Right cardiac atrium (tissue), 5 donors: ENCODE data around the gene VARS2. TPM values are rescaled to one million over a fixed set of nuclear protein-coding genes. Genes with fewer than 3 reads are reported as not detected.
A peak's percentile ranks its signal among the peaks of the same experiment; 100 is the strongest.
"Not testable (repeated sequence)": the region's sequence is repeated elsewhere in the genome, so short reads cannot be mapped to it uniquely, and the experiment has no call there.

Experiments
- ATAC-seq, 2 donors: fragments of 200-7000 bp; cut with Tn5 transposase; one replicate each; pipeline versions ENCODE4 v1.8.0 to v1.9.1; 2020; ENCODE audit warnings: moderate library complexity in 2 of 2, mild to moderate bottlenecking in 1 of 2
- DNase-seq, 3 donors: peaks; one replicate each; pipeline ENCODE4 v3.0.0-alpha.2; 2020
- H3K27ac ChIP-seq: one replicate; pipeline ENCODE4 v1.5.1; 2013; ENCODE audit warnings: mild to moderate bottlenecking, low read length, control low read depth, moderate library complexity
- H3K27me3 ChIP-seq: one replicate; pipeline ENCODE4 v1.6.1; 2013; ENCODE audit not compliant: control insufficient read depth, insufficient read depth
- H3K4me1 ChIP-seq: one replicate; pipeline ENCODE4 v1.6.1; 2013; ENCODE audit warnings: low read length; ENCODE audit not compliant: control insufficient read depth, insufficient read depth
- H3K4me3 ChIP-seq: one replicate; pipeline ENCODE4 v1.5.1; 2013; ENCODE audit warnings: low read length, control low read depth
- H3K9me3 ChIP-seq: one replicate; pipeline ENCODE4 v1.6.1; 2013; ENCODE audit warnings: low read length; ENCODE audit not compliant: control insufficient read depth
- WGBS: extraction: QIAGEN DNeasy Blood & Tissue Kit; methylation state at CpG from one replicate; pipeline ENCODE4 v1.1.7; 2013; 5-methylcytosine and 5-hydroxymethylcytosine counted together
- intact Hi-C, 4 donors: fragments of 100-400 bp; cut with DNase I; formaldehyde crosslinking; loops; one replicate each; pipeline versions ENCODE4 v1.11.0 to v1.14.0; 2022 to 2023
- polyA plus RNA-seq: library from polyadenylated mRNA; stranded (reverse); fragments of 200-250 nt; gene quantifications from one replicate; pipeline ENCODE4 v1.2.3, GENCODE V29; 2013
- total RNA-seq, 4 donors: library from RNA; stranded (reverse); fragmentation: NEBNext Ultra II Directional; extraction: Animal tissue kit (Norgen Biotek cat#: 25700); gene quantifications; one replicate each; pipeline ENCODE4 v1.2.1, GENCODE V29; 2021
- donor health status: healthy with polysubstance abuse.
- donor health status: DM: no; HTN: yes; CAD: no.
- donor health status: DM: no; HTN: no; CAD: no.
- donor health status: DM: no; HTN: yes; CAD: no; lungs with severe emphysema.
- donor health status: DM: yes; HTN: yes; CAD: no.

The VARS2 gene
- total and polyA plus RNA-seq, 5 donors: 14.2 to 20.8 (median 15.1) TPM

DNA sequence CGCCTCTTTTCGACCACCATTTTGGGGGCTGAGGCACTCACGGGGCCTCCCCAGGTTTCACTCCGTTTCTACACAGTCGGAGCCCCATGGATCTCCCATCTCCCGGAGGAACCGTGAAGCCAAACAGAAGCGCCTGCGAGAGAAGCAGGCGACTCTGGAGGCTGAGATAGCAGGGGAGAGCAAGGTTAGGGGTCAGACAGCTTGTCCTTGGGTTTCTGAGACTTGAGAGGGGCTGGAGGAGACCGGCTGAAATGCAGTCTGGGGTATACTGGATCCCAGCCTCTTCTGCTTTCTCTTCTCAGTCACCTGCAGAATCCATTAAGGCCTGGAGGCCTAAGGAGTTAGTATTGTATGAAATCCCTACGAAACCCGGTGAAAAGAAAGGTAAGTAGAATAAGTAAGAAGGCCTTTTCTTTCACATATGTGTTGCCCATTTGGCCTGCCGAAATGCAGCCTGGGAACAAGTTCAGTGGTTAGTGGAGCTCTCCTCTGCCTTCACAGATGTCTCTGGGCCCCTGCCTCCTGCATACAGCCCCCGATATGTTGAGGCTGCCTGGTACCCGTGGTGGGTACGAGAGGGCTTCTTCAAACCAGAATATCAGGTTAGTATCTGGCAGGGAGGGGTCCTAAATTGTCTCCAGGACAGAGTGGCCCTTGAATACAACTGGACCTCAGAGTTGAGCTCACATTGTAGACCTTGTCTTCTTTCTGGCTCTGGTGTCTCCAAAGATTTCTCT, 984 bp downstream of the VARS2 start:
- DNase-seq (peak in 1 of 3 donors; percentile 42), ATAC-seq (peak in 1 of 2 donors; percentile 3)
- 37% methylated on average over 17 of the region's 17 CpGs for WGBS
- H3K27me3 ChIP-seq: no peaks in the 10 kb centered on the region
- no peaks in the 10 kb centered on the region for H3K9me3 ChIP-seq
- peak overlapping the region; percentile 76 for H3K27ac ChIP-seq
- peak overlapping the region; percentile 37 for H3K4me3 ChIP-seq
- H3K4me1 ChIP-seq: peaks cover 2% of the 10 kb centered on the region
- intact Hi-C loops: loop anchor here in 3 of 4 donors (2.0 to 10.0 kb wide), 4 partner anchors 154 to 170 kb away; partner anchors contain the start of genes FLOT1 (in 1 of the 3) and IER3 (in 1 of the 3)

DNA sequence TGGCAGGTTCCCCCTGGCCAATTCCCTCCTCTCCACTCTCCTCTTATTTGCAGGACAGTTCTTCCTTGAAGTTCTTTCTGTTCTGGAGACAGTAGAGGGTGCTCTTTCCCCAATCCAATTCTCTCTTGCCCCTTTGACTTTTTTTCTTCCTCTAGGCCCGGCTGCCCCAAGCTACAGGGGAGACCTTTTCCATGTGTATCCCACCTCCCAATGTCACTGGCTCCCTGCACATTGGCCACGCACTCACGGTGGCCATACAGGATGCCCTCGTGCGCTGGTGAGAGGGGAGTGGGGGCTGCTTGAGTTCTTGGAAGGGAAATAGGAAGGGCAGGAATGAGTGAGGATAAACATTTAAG, 1.5 kb downstream of the VARS2 start:
- Histone ChIP-seq H3K27me3 (no peaks in the 10 kb centered on the region), H3K4me1 (peaks cover 2% of the 10 kb centered on the region), H3K27ac (peak overlapping the region; percentile 76), H3K4me3 (no peak overlapping the region), H3K9me3 (no peaks in the 10 kb centered on the region)
- WGBS: 17% methylated on average over 5 of the region's 5 CpGs
- DNase-seq (peak in 1 of 3 donors; percentile 63), ATAC-seq (peak; percentile 21 to 26)
- intact Hi-C loops: loop anchor here in 3 of 4 donors (2.0 to 10.0 kb wide), 4 partner anchors 153 to 171 kb away; partner anchors contain the start of genes FLOT1 (in 1 of the 3) and IER3 (in 1 of the 3)

GRCh38 chr6:30917041-30917440, 3.0 kb downstream of the VARS2 start:
- intact Hi-C loops: loop anchor here in 2 of 4 donors (5.0 to 10.0 kb wide), 3 partner anchors 155 to 172 kb away; partner anchors contain the start of genes FLOT1 (in 1 of the 2) and IER3 (in 1 of the 2)
- H3K4me1 ChIP-seq: peaks cover 2% of the 10 kb centered on the region
- no peaks in the 10 kb centered on the region for H3K27me3 ChIP-seq
- no peaks in the 10 kb centered on the region for H3K9me3 ChIP-seq
- H3K4me3 ChIP-seq: no peak overlapping the region
- 92% methylated on average over 7 of the region's 7 CpGs for WGBS
- ATAC-seq: no peak
- no peak for DNase-seq
- no peak overlapping the region for H3K27ac ChIP-seq

GRCh38 chr6:30917487-30917886, 3.4 kb downstream of the VARS2 start:
- H3K9me3 ChIP-seq: no peaks in the 10 kb centered on the region
- no peak overlapping the region for H3K4me3 ChIP-seq
- H3K27ac ChIP-seq: no peak overlapping the region
- WGBS: 91% methylated on average over 8 of the region's 8 CpGs
- ATAC-seq (no peak), DNase-seq (peak in 1 of 3 donors; percentile 40)
- H3K4me1 ChIP-seq: peaks cover 2% of the 10 kb centered on the region
- no peaks in the 10 kb centered on the region for H3K27me3 ChIP-seq
- intact Hi-C loops: loop anchor here in 2 of 4 donors (5.0 to 10.0 kb wide), 3 partner anchors 155 to 173 kb away; partner anchors contain the start of genes FLOT1 (in 1 of the 2) and IER3 (in 1 of the 2)

DNA sequence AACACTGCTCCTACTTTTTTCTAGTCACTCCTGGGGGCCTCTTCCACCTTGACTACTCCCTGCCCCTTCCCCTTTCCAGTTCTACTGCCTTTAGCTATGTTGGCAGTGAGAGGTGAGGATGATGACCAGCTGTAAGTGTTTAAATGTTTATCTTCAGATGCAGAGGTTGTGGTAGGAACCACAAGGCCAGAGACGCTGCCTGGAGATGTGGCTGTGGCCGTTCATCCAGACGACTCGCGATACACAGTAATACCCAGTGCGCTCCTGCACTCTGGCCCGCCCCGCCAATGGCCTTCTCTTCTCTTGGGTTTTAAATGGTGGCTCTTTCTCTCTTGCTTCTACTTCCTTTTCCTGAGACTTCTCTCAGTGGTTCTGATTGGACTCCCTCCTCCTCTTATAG, 4.6 kb downstream of the VARS2 start:
- Histone ChIP-seq H3K4me1 (peaks cover 2% of the 10 kb centered on the region), H3K9me3 (no peaks in the 10 kb centered on the region), H3K27ac (no peak overlapping the region), H3K4me3 (no peak overlapping the region), H3K27me3 (no peaks in the 10 kb centered on the region)
- WGBS: 93% methylated on average over 8 of the region's 8 CpGs
- intact Hi-C loops: loop anchor here in 2 of 4 donors (5.0 to 10.0 kb wide), 3 partner anchors 154 to 174 kb away; partner anchors contain the start of genes FLOT1 (in 1 of the 2) and IER3 (in 1 of the 2)
- no peak for ATAC-seq
- no peak for DNase-seq

- WGBS: 93% methylated on average over 7 of the region's 7 CpGs
- no peak overlapping the region for H3K27ac ChIP-seq
- H3K4me1 ChIP-seq: no peaks in the 10 kb centered on the region
- H3K4me3 ChIP-seq: no peak overlapping the region
- intact Hi-C loops: loop anchor here in 1 of 4 donors (5.0 kb wide), 1 partner anchor 140 kb away; no protein-coding TSS in a partner anchor
- H3K9me3 ChIP-seq: no peaks in the 10 kb centered on the region
- no peak for ATAC-seq
- DNase-seq: no peak
- H3K27me3 ChIP-seq: no peaks in the 10 kb centered on the region
Measured at GRCh38 chr6:30922447-30922852, 8.4 kb downstream of the VARS2 start.

GRCh38 chr6:30924040-30924627, 10.1 kb downstream of the VARS2 start:
- DNase-seq (peak in 2 of 3 donors; percentile 47 to 57), ATAC-seq (peak in 1 of 2 donors; percentile 57)
- not testable (repeated sequence) for H3K9me3 ChIP-seq, H3K27ac ChIP-seq, H3K4me3 ChIP-seq, H3K4me1 ChIP-seq, H3K27me3 ChIP-seq
- 79% methylated on average over 9 of the region's 9 CpGs for WGBS
- intact Hi-C loops: loop anchor here in 1 of 4 donors (5.0 kb wide), 1 partner anchor 138 kb away; no protein-coding TSS in a partner anchor

DNA sequence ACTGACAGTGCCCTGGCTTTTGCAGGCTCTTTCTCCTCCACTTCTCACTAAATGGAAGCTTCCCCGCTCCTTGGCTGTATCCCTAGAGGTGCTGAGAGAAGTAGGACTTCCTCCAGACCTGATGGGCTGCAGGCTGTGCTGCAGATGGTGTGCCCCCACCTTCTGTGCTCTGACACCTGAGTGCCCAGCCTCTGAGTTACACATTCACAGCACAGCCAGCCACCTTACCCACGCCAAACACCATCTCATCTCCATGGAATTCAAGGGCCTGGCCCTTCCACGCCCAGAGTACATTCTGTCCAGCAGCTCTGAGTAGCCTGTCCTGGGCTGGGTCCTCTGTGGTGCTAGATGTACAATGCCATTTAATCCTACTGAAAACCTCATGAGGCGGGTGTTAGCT, 12.6 kb downstream of the VARS2 start:
- Histone ChIP-seq H3K27me3 (no peaks in the 10 kb centered on the region), H3K4me1 (no peaks in the 10 kb centered on the region), H3K4me3 (no peak overlapping the region), H3K9me3 (no peaks in the 10 kb centered on the region), H3K27ac (peak overlapping the region; percentile 48)
- 80% methylated on average over 4 of the region's 4 CpGs for WGBS
- DNase-seq (peak in 1 of 3 donors; percentile 40), ATAC-seq (peak; percentile 41 to 74)
- intact Hi-C loops: no loop called here

- 95% methylated on average over 3 of the region's 3 CpGs for WGBS
- not testable (repeated sequence) for DNase-seq
Measured at GRCh38 chr6:30927080-30927479, 13.0 kb downstream of the VARS2 start.

GRCh38 chr6:30928677-30929076, 14.6 kb downstream of the VARS2 start:
- Histone ChIP-seq H3K4me3 (no peak overlapping the region), H3K27ac (no peak overlapping the region), H3K4me1 (no peaks in the 10 kb centered on the region), H3K9me3 (no peaks in the 10 kb centered on the region), H3K27me3 (no peaks in the 10 kb centered on the region)
- intact Hi-C loops: no loop called here
- ATAC-seq: no peak
- 98% methylated on average over 3 of the region's 3 CpGs for WGBS
- no peak for DNase-seq

More at GRCh38 chr6:30927080-30927479, 13.0 kb downstream of the VARS2 start:
- H3K27ac ChIP-seq, ATAC-seq, H3K4me3 ChIP-seq, H3K27me3 ChIP-seq, H3K4me1 ChIP-seq, intact Hi-C loops, H3K9me3 ChIP-seq: not testable (repeated sequence)

- intact Hi-C loops: no loop called here
- Histone ChIP-seq H3K27me3 (no peaks in the 10 kb centered on the region), H3K4me3 (no peak overlapping the region), H3K27ac (no peak overlapping the region), H3K4me1 (no peaks in the 10 kb centered on the region), H3K9me3 (no peaks in the 10 kb centered on the region)
- WGBS: 91% methylated on average over 4 of the region's 4 CpGs
- DNase-seq: no peak
- ATAC-seq: no peak
Measured at GRCh38 chr6:30930506-30930905, 16.5 kb downstream of the VARS2 start.
